Mesodermal cell (in vitro differentiated cells): ENCODE measurements around the gene LLGL2.

Experiments used
- H3K27ac ChIP-seq: 2 replicates; pipeline ENCODE4 v1.7.0; 2013; ENCODE audit warnings: mild to moderate bottlenecking, low read depth, low read length, moderate library complexity; ENCODE audit not compliant: severe bottlenecking
- H3K36me3 ChIP-seq: 2 replicates; pipeline ENCODE4 v1.7.1; 2013; ENCODE audit warnings: mild to moderate bottlenecking, low read length, moderate library complexity; ENCODE audit not compliant: control insufficient read depth, insufficient read depth
- H3K4me1 ChIP-seq: one replicate; pipeline ENCODE4 v1.7.1; 2013; ENCODE audit warnings: mild to moderate bottlenecking, low read length; ENCODE audit not compliant: insufficient read depth, control insufficient read depth, poor library complexity, severe bottlenecking
- H3K4me3 ChIP-seq: 2 replicates; pipeline ENCODE4 v1.7.0; 2013; ENCODE audit warnings: low read length, control low read depth, mild to moderate bottlenecking; ENCODE audit not compliant: insufficient read depth, poor library complexity, severe bottlenecking; ENCODE audit errors: extremely low read depth
- H3K9me3 ChIP-seq: 2 replicates; pipeline ENCODE4 v1.7.1; 2013; ENCODE audit warnings: mild to moderate bottlenecking, low read length, moderate library complexity; ENCODE audit not compliant: control insufficient read depth
- WGBS, 2 experiments: methylation state at CpG; one replicate each; pipeline ENCODE4 v1.1.5; 2013; ENCODE audit warnings: missing lambda C conversion rate in 2 of 2; ENCODE audit not compliant: insufficient coverage in 2 of 2; 5-methylcytosine and 5-hydroxymethylcytosine counted together

The LLGL2 gene

DNA sequence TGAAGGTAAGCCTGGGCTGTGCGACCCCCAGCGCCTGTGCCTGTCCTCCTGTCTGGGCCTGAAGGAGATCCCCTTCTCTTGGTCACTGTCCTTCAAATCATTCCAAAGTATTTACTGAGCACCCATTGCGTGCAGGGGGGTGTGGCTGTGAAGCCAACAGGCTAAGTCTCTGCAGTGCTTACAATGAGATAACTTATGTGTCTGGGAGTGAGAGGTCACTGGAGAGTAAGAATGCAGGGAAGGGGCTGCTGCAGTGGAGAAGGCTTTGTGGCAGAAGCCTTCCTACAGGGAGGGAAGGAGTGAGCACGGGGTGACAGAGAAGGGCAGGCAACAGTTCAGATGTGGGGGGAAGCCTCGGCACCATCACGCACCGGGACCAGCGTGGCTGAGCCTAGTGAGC lies 96.6 kb downstream of the LLGL2 start:
- peaks cover under 1% of the 10 kb centered on the region for H3K36me3 ChIP-seq
- no peaks in the 10 kb centered on the region for H3K9me3 ChIP-seq
- WGBS, 2 experiments, result 79 to 89% methylated on average over 6 to 7 of the region's 8 CpGs
- peaks cover 5% of the 10 kb centered on the region for H3K4me1 ChIP-seq
- no peak overlapping the region for H3K27ac ChIP-seq
- H3K4me3 ChIP-seq, result no peak overlapping the region

DNA sequence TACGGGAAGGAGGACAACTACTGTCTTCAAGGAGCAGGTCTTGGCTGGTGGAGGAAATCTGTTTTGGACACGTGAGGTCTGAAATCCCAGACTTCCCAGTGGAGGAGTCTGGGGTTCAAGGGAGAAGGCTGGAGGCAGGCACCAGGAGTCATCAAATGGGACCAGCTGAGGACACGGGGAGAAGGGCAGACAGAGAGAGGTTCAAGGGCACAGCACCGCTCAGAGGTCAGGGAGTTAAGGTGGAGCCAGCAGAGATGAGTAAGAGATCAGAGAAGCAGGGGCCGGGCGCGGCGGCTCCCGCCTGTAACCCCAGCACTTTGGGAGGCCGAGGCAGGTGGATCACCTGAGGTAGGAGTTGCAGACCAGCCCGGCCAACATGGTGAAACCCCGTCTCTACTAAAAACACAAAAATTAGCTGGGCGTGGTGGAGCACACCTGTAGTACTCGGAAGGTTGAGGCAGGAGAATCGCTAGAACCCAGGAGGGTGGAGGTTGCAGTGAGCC lies 97.3 kb downstream of the LLGL2 start:
- peaks cover 5% of the 10 kb centered on the region for H3K4me1 ChIP-seq
- 86 to 87% methylated on average over 9 to 15 of the region's 15 CpGs for WGBS, 2 experiments
- peaks cover 3% of the 10 kb centered on the region for H3K36me3 ChIP-seq
- H3K27ac ChIP-seq, result no peak overlapping the region
- H3K9me3 ChIP-seq, result no peaks in the 10 kb centered on the region
- H3K4me3 ChIP-seq, result no peak overlapping the region

DNA sequence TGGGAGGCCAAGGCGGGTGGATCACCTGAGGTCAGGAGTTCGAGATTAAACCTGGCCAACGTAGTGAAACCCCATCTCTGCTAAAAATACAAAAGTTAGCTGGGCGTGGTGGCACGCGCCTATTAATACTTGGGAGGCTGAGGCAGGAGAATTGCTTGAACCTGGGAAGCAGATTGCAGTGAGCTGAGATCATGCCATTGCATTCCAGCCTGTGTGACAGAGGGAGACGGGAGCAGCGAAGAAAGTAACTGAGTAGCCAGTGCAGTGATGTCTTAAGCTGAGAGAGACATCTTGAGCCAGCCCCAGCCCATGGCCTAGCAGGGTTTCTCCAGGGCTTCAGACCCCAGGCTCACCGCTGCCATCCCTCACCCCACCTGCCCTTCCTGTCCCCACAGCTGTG lies 97.9 kb downstream of the LLGL2 start:
- H3K4me3 ChIP-seq, result no peak overlapping the region
- H3K36me3 ChIP-seq, result peaks cover 7% of the 10 kb centered on the region
- no peak overlapping the region for H3K27ac ChIP-seq
- H3K4me1 ChIP-seq, result peaks cover 5% of the 10 kb centered on the region
- WGBS, 2 experiments, result 88 to 92% methylated on average over 7 to 9 of the region's 9 CpGs
- no peaks in the 10 kb centered on the region for H3K9me3 ChIP-seq

DNA sequence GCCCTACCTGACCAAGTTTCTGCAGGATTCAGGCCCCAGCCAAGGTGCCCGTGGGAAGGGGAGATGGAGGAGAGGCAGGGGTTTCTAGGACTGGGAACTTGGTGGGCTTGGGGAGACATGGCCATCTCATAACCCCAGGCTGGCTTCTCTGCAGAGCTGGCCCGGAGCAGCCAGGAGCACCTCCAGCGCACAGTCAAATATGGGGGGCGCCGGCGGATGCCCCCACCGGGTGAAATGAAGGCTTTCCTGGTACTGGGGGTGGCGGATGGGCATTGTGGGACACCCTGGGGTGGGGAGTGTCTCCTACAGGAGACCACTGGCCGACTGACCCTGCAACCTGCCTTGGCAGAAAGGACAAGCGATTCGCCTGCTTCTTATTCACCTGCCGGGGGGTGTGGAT lies 98.5 kb downstream of the LLGL2 start:
- 95 to 99% methylated on average over 11 of the region's 12 CpGs for WGBS, 2 experiments

More for the DNA sequence above, 98.5 kb downstream of the LLGL2 start:
- Histone ChIP-seq H3K9me3 (no peaks in the 10 kb centered on the region), H3K36me3 (peaks cover 7% of the 10 kb centered on the region), H3K4me3 (no peak overlapping the region), H3K4me1 (peaks cover 5% of the 10 kb centered on the region), H3K27ac (no peak overlapping the region)
